ENCODE measurements around the gene BAIAP2L1. TPM values are rescaled to one million over a fixed set of nuclear protein-coding genes. Genes with fewer than 3 reads are reported as not detected.

Gene BAIAP2L1
- total RNA-seq, 1 donor from 2014 or later = 1.6 TPM

- intact Hi-C loops (cut with DNase I) = loop anchor here (10.0 kb wide), 1 partner anchor 1932 kb away; the partner anchor contains the start of gene SLC25A13
- ATAC-seq = no peak
- no peak for DNase-seq (ENCODE audit: missing footprints)
Measured at GRCh38 chr7:98256431-98256830, 144.5 kb downstream of the BAIAP2L1 start.

GRCh38 chr7:98254951-98255610, 145.8 kb downstream of the BAIAP2L1 start:
- ATAC-seq (no peak), DNase-seq (ENCODE audit: missing footprints) (no peak)
- intact Hi-C loops (cut with DNase I) = loop anchor here (10.0 kb wide), 1 partner anchor 1930 kb away; the partner anchor contains the start of gene SLC25A13

- ATAC-seq (no peak), DNase-seq (ENCODE audit: missing footprints) (no peak)
- intact Hi-C loops (cut with DNase I) = loop anchor here (10.0 kb wide), 1 partner anchor 1930 kb away; the partner anchor contains the start of gene SLC25A13
Measured at GRCh38 chr7:98254516-98254915, 146.4 kb downstream of the BAIAP2L1 start.

GRCh38 chr7:98252425-98253054, 148.3 kb downstream of the BAIAP2L1 start:
- DNase-seq (ENCODE audit: missing footprints) (no peak), ATAC-seq (no peak)
- intact Hi-C loops (cut with DNase I) = loop anchor here (2.0 to 10.0 kb wide), 2 partner anchors 28 to 1928 kb away; partner anchors contain the start of genes BRI3 and SLC25A13

- ATAC-seq = peak; percentile 100
- DNase-seq (ENCODE audit: missing footprints) = peak; percentile 98
- intact Hi-C loops (cut with DNase I) = loop anchor here (2.0 to 10.0 kb wide), 2 partner anchors 29 to 1927 kb away; partner anchors contain the start of genes BRI3 and SLC25A13
Measured at GRCh38 chr7:98251601-98252424, 149.1 kb downstream of the BAIAP2L1 start, which contains the start of gene TECPR1. TSS of gene TECPR1 (minus strand) at chr7:98252232. CDS start at chr7:98246146, 6,086 bp downstream.

- ATAC-seq (no peak), DNase-seq (ENCODE audit: missing footprints) (no peak)
- intact Hi-C loops (cut with DNase I) = loop anchor here (10.0 kb wide), 1 partner anchor 1926 kb away; the partner anchor contains the start of gene SLC25A13
Measured at GRCh38 chr7:98251231-98251600, 149.7 kb downstream of the BAIAP2L1 start.

- DNase-seq (ENCODE audit: missing footprints) (no peak), ATAC-seq (no peak)
- intact Hi-C loops (cut with DNase I) = loop anchor here (10.0 kb wide), 1 partner anchor 1926 kb away; the partner anchor contains the start of gene SLC25A13
Measured at GRCh38 chr7:98250789-98251188, 150.1 kb downstream of the BAIAP2L1 start.

GRCh38 chr7:98249106-98249505, 151.8 kb downstream of the BAIAP2L1 start:
- DNase-seq (ENCODE audit: missing footprints) (no peak), ATAC-seq (no peak)
- intact Hi-C loops (cut with DNase I) = loop anchor here (10.0 kb wide), 1 partner anchor 144 kb away; the partner anchor contains the start of gene LMTK2

- ATAC-seq = no peak
- intact Hi-C loops (cut with DNase I) = loop anchor here (10.0 kb wide), 1 partner anchor 143 kb away; the partner anchor contains the start of gene LMTK2
- DNase-seq (ENCODE audit: missing footprints) = no peak
Measured at GRCh38 chr7:98248156-98248555, 152.7 kb downstream of the BAIAP2L1 start.

GRCh38 chr7:98244871-98245270, 156.0 kb downstream of the BAIAP2L1 start:
- intact Hi-C loops (cut with DNase I) = loop anchor here (10.0 kb wide), 1 partner anchor 140 kb away; the partner anchor contains the start of gene LMTK2
- ATAC-seq (no peak), DNase-seq (ENCODE audit: missing footprints) (no peak)

- DNase-seq (ENCODE audit: missing footprints) (no peak), ATAC-seq (no peak)
- intact Hi-C loops (cut with DNase I) = loop anchor here (10.0 kb wide), 1 partner anchor 138 kb away; the partner anchor contains the start of gene LMTK2
Measured at GRCh38 chr7:98242934-98243333, 158.0 kb downstream of the BAIAP2L1 start.

- ATAC-seq (no peak), DNase-seq (ENCODE audit: missing footprints) (no peak)
- intact Hi-C loops (cut with DNase I) = loop anchor here (10.0 kb wide), 1 partner anchor 138 kb away; the partner anchor contains the start of gene LMTK2
Measured at GRCh38 chr7:98242342-98242741, 158.5 kb downstream of the BAIAP2L1 start.

- ATAC-seq (no peak), DNase-seq (ENCODE audit: missing footprints) (no peak)
- intact Hi-C loops (cut with DNase I) = loop anchor here (10.0 kb wide), 1 partner anchor 137 kb away; the partner anchor contains the start of gene LMTK2
Measured at GRCh38 chr7:98241674-98242241, 159.1 kb downstream of the BAIAP2L1 start.

Other genes with a start within 250 kb of the BAIAP2L1 start
- gene BHLHA15, start 189.7 kb downstream of the BAIAP2L1 start, total RNA-seq = not detected
- gene TECPR1, start 148.9 kb downstream of the BAIAP2L1 start, total RNA-seq = 20.9 TPM
- 240 TPM for gene BRI3, start 119.4 kb downstream of the BAIAP2L1 start, total RNA-seq
- 3.1 TPM for gene NPTX2, start 216.2 kb upstream of the BAIAP2L1 start, total RNA-seq